Tibial nerve (tissue), 4 donors: Measurements from ENCODE around the gene ATOSB. TPM values are rescaled to one million over a fixed set of nuclear protein-coding genes. Genes with fewer than 3 reads are reported as not detected.

Experiments used
- DNase-seq, 2 donors: peaks; one replicate each; pipeline ENCODE4 v3.0.0-alpha.2; 2019; ENCODE audit warnings: low spot score in 2 of 2
- H3K27ac ChIP-seq, 4 donors: fragments of 200-600 bp; sonication (generic) in 3 of 4; one replicate each; pipeline ENCODE4 v1.5.1; 2017 to 2019; ENCODE audit warnings: mild to moderate bottlenecking in 1 of 4
- H3K27me3 ChIP-seq, 2 donors: fragments of 200-600 bp; sonication (generic) in 1 of 2; one replicate each; pipeline versions ENCODE4 v1.5.1 to v1.6.0; 2017 to 2019
- H3K36me3 ChIP-seq, 3 donors: fragments of 200-600 bp; sonication (generic); one replicate each; pipeline ENCODE4 v1.5.1; 2018 to 2019
- H3K4me1 ChIP-seq, 4 donors: fragments of 200-600 bp; sonication (generic) in 3 of 4; one replicate each; pipeline ENCODE4 v1.5.1; 2017 to 2019
- H3K4me3 ChIP-seq, 4 donors: fragments of 200-600 bp; sonication (generic) in 3 of 4; one replicate each; pipeline ENCODE4 v1.5.1; 2017 to 2019; ENCODE audit warnings: mild to moderate bottlenecking in 1 of 4, moderate library complexity in 1 of 4
- H3K9me3 ChIP-seq, 4 donors: fragments of 200-600 bp; sonication (generic) in 3 of 4; one replicate each; pipeline ENCODE4 v1.5.1; 2017 to 2019
- CTCF ChIP-seq, 5 experiments: fragments of 200-600 bp in 3 of 5; fragments of 450-650 bp in 2 of 5; sonication (generic) in 3 of 5; IDR thresholded peaks; one replicate each; pipeline ENCODE4 v1.5.1; 2016 to 2019; ENCODE audit warnings: antibody characterized with exemption in 5 of 5, mild to moderate bottlenecking in 3 of 5, moderate library complexity in 2 of 5
- EP300 ChIP-seq, 2 donors: sonication (generic); formaldehyde crosslinking; IDR thresholded peaks; one replicate each; pipeline ENCODE4 v1.6.1; 2017; ENCODE audit warnings: antibody characterized with exemption in 2 of 2, mild to moderate bottlenecking in 1 of 2
- POLR2A ChIP-seq, 2 donors: fragments of 450-650 bp; IDR thresholded peaks; one replicate each; pipeline ENCODE4 v1.6.1; 2017; ENCODE audit warnings: antibody characterized with exemption in 2 of 2, mild to moderate bottlenecking in 2 of 2, moderate library complexity in 2 of 2
- WGBS, 2 donors: methylation state at CpG; one replicate each; pipeline ENCODE4 v1.1.5; 2018; 5-methylcytosine and 5-hydroxymethylcytosine counted together
- total RNA-seq, 4 donors: library from RNA; depleted of rRNA; stranded (reverse); fragments of >200 nt; gene quantifications; one replicate each; pipeline ENCODE4 v1.1.0, GENCODE V29; 2016

The ATOSB gene
- total RNA-seq, 4 donors from 2014 or later, result 13.3 to 19.5 (median 14.7) TPM

GRCh38 chr9:35104586-35104985 is 11.1 kb downstream of the ATOSB start:
- 89 to 91% methylated on average over 4 of the region's 4 CpGs for WGBS, 2 donors

GRCh38 chr9:35103660-35104191 is 11.9 kb downstream of the ATOSB start:
- Histone ChIP-seq H3K9me3 (no peaks in the 10 kb centered on the region), H3K27ac (peak overlapping the region; percentile 80 to 93 (median 90)), H3K36me3 (peaks cover 0 to 76% (median 16%) of the 10 kb centered on the region in 3 donors), H3K27me3 (no peaks in the 10 kb centered on the region), H3K4me1 (peaks cover 0 to 29% (median 14%) of the 10 kb centered on the region in 4 donors), H3K4me3 (peak overlapping the region; percentile 49 to 92 (median 68))
- DNase-seq, result no peak
- WGBS, 2 donors, result 15 to 19% methylated on average over 5 of the region's 5 CpGs
- TF ChIP-seq POLR2A (IDR thresholded peaks at IDR 0.05), result no peak
- no peak for TF ChIP-seq EP300 (IDR thresholded peaks at IDR 0.05)
- no peak for TF ChIP-seq CTCF (IDR thresholded peaks at IDR 0.05)

More at GRCh38 chr9:35104586-35104985, 11.1 kb downstream of the ATOSB start:
- DNase-seq, result no peak
- H3K27ac ChIP-seq, result no peak overlapping the region
- H3K4me1 ChIP-seq, result peaks cover 0 to 36% (median 14%) of the 10 kb centered on the region in 4 donors
- peaks cover 0 to 73% (median 16%) of the 10 kb centered on the region in 3 donors for H3K36me3 ChIP-seq
- no peak for TF ChIP-seq EP300 (IDR thresholded peaks at IDR 0.05)
- no peak for TF ChIP-seq POLR2A (IDR thresholded peaks at IDR 0.05)
- no peak for TF ChIP-seq CTCF (IDR thresholded peaks at IDR 0.05)
- no peaks in the 10 kb centered on the region for H3K27me3 ChIP-seq
- H3K9me3 ChIP-seq, result no peaks in the 10 kb centered on the region
- H3K4me3 ChIP-seq, result no peak overlapping the region

- H3K27ac ChIP-seq, result peak within 1 kb of the TSS; percentile 80 to 93 (median 90)
- H3K9me3 ChIP-seq, result no peaks in the 10 kb centered on the region
- no peaks in the 10 kb centered on the region for H3K27me3 ChIP-seq
- H3K4me1 ChIP-seq, result peaks cover 0 to 29% (median 14%) of the 10 kb centered on the region in 4 donors
- peak within 1 kb of the TSS; percentile 65 to 92 (median 80) for H3K4me3 ChIP-seq
- peaks cover 0 to 69% (median 16%) of the 10 kb centered on the region in 3 donors for H3K36me3 ChIP-seq
- 1 to 3% methylated on average over 50 to 51 of the region's 57 CpGs for WGBS, 2 donors
- TF ChIP-seq POLR2A (IDR thresholded peaks at IDR 0.05) (peak; percentile 30 to 74), CTCF (IDR thresholded peaks at IDR 0.05) (peak in 2 of 5 experiments; percentile 22 to 58), EP300 (IDR thresholded peaks at IDR 0.05) (peak; percentile 76 to 93)
- peak; percentile 88 to 95 for DNase-seq
Observed at GRCh38 chr9:35102769-35103659, 12.6 kb downstream of the ATOSB start, which contains the start of gene STOML2. STOML2 (minus strand) TSS chr9:35103131; CDS start chr9:35103094, 37 bp downstream.

- H3K9me3 ChIP-seq, result no peaks in the 10 kb centered on the region
- no peak for DNase-seq
- H3K27ac ChIP-seq, result peak overlapping the region; percentile 80 to 93 (median 90)
- peaks cover 0 to 29% (median 14%) of the 10 kb centered on the region in 4 donors for H3K4me1 ChIP-seq
- no peak for TF ChIP-seq POLR2A (IDR thresholded peaks at IDR 0.05)
- peaks cover 0 to 63% (median 13%) of the 10 kb centered on the region in 3 donors for H3K36me3 ChIP-seq
- peak overlapping the region; percentile 65 to 92 (median 80) for H3K4me3 ChIP-seq
- no peaks in the 10 kb centered on the region for H3K27me3 ChIP-seq
- WGBS, 2 donors, result 1 to 3% methylated on average over 10 of the region's 10 CpGs
Observed at GRCh38 chr9:35102465-35102768, 13.2 kb downstream of the ATOSB start.

- no peak for TF ChIP-seq EP300 (IDR thresholded peaks at IDR 0.05)
- no peak for TF ChIP-seq POLR2A (IDR thresholded peaks at IDR 0.05)
- no peak for TF ChIP-seq CTCF (IDR thresholded peaks at IDR 0.05)
- Histone ChIP-seq H3K27ac (no peak overlapping the region), H3K4me1 (peaks cover 0 to 34% (median 15%) of the 10 kb centered on the region in 4 donors), H3K36me3 (peaks cover 0 to 47% (median under 1%) of the 10 kb centered on the region in 3 donors), H3K27me3 (no peaks in the 10 kb centered on the region), H3K4me3 (no peak overlapping the region), H3K9me3 (no peaks in the 10 kb centered on the region)
- DNase-seq, result no peak
- 94% methylated on average over 3 of the region's 3 CpGs for WGBS, 2 donors
Observed at GRCh38 chr9:35097573-35097972, 18.1 kb downstream of the ATOSB start.
